GM18511 (cell line): ENCODE measurements around the gene KRTAP12-1.
"Not testable (repeated sequence)": the region's sequence is repeated elsewhere in the genome, so short reads cannot be mapped to it uniquely, and the experiment has no call there.

Source experiments
- ATAC-seq: cut with Tn5 transposase; IDR thresholded peaks from one replicate; pipeline ENCODE4 v1.9.1; 2021; ENCODE audit warnings: mild to moderate bottlenecking, moderate library complexity; ENCODE audit not compliant: unreplicated experiment

The KRTAP12-1 gene

GRCh38 chr21:44699502-44700001 is 17.6 kb upstream of the KRTAP12-1 start:
- ATAC-seq = no peak

- ATAC-seq = no peak
Observed at GRCh38 chr21:44697811-44698734, 16.1 kb upstream of the KRTAP12-1 start.

GRCh38 chr21:44697172-44697810 is 15.3 kb upstream of the KRTAP12-1 start, which contains the start of gene KRTAP10-12:
Gene KRTAP10-12 (plus strand): TSS chr21:44697172. CDS start chr21:44697202, 30 bp downstream.
- ATAC-seq = not testable (repeated sequence)

- no peak for ATAC-seq
Observed at GRCh38 chr21:44696572-44696971, 14.6 kb upstream of the KRTAP12-1 start.

- ATAC-seq = no peak
Observed at GRCh38 chr21:44695641-44696040, 13.7 kb upstream of the KRTAP12-1 start.

- no peak for ATAC-seq
Observed at GRCh38 chr21:44695184-44695583, 13.2 kb upstream of the KRTAP12-1 start.

- ATAC-seq = no peak
Observed at GRCh38 chr21:44694776-44695175, 12.8 kb upstream of the KRTAP12-1 start.

GRCh38 chr21:44692798-44693512 is 11.0 kb upstream of the KRTAP12-1 start:
- no peak for ATAC-seq

GRCh38 chr21:44691686-44692085 is 9.7 kb upstream of the KRTAP12-1 start:
- ATAC-seq = no peak

GRCh38 chr21:44689740-44690139 is 7.8 kb upstream of the KRTAP12-1 start:
- ATAC-seq = not testable (repeated sequence)

GRCh38 chr21:44687671-44688070 is 5.7 kb upstream of the KRTAP12-1 start:
- no peak for ATAC-seq

- ATAC-seq = no peak
Observed at GRCh38 chr21:44686843-44687561, 5.0 kb upstream of the KRTAP12-1 start.

- ATAC-seq = no peak
Observed at GRCh38 chr21:44686000-44686781, 4.2 kb upstream of the KRTAP12-1 start.

GRCh38 chr21:44685050-44685449 is 3.1 kb upstream of the KRTAP12-1 start:
- not testable (repeated sequence) for ATAC-seq

- ATAC-seq = no peak
Observed at GRCh38 chr21:44684483-44684882, 2.5 kb upstream of the KRTAP12-1 start.

GRCh38 chr21:44684077-44684476 is 2.1 kb upstream of the KRTAP12-1 start:
- no peak for ATAC-seq

- no peak for ATAC-seq
Observed at GRCh38 chr21:44682580-44683151, 703 bp upstream of the KRTAP12-1 start.

GRCh38 chr21:44681152-44681551 is 811 bp downstream of the KRTAP12-1 start:
- no peak for ATAC-seq

- no peak for ATAC-seq
Observed at GRCh38 chr21:44677881-44678280, 4.1 kb downstream of the KRTAP12-1 start.
